WTC11 (cell line): ENCODE results near the gene IFT27. TPM values are rescaled to one million over a fixed set of nuclear protein-coding genes. Genes with fewer than 3 reads are reported as not detected.
A peak's percentile ranks its signal among the peaks of the same experiment; 100 is the strongest.

Experiments used
- ATAC-seq: fragments of 200-7000 bp; cut with Tn5 transposase; 2 replicates; pipeline ENCODE4 v1.10.0; 2021; ENCODE audit warnings: mild to moderate bottlenecking, moderate library complexity
- CTCF ChIA-PET: fragments of 300-600 bp; sonication (Branson Sonifier 250); formaldehyde crosslinking; loops from one replicate; lab custom pipeline; 2021; ENCODE audit warnings: antibody characterized with exemption; lab: Charles Lee
- POLR2A ChIA-PET: fragments of 350-600 bp; sonication (Branson Sonifier 250); formaldehyde crosslinking; loops from one replicate; lab custom pipeline; 2021; ENCODE audit warnings: antibody characterized with exemption; lab: Charles Lee
- DNase-seq: peaks from one replicate; pipeline ENCODE4 v3.0.0; 2021; ENCODE audit warnings: low spot score
- H3K27ac Mint-ChIP-seq: 2 replicates; pipeline ENCODE4 v1.8.0; 2021; ENCODE audit warnings: mixed read lengths
- H3K27me3 Mint-ChIP-seq: 2 replicates; pipeline ENCODE4 v1.8.0; 2021; ENCODE audit warnings: low read depth, mild to moderate bottlenecking, moderate library complexity, mixed read lengths
- H3K36me3 Mint-ChIP-seq: 2 replicates; pipeline ENCODE4 v1.8.0; 2021; ENCODE audit warnings: mixed read lengths
- H3K4me1 Mint-ChIP-seq: 2 replicates; pipeline ENCODE4 v1.8.0; 2022; ENCODE audit warnings: mixed read lengths
- H3K4me3 Mint-ChIP-seq: 2 replicates; pipeline ENCODE4 v1.8.0; 2021; ENCODE audit warnings: mild to moderate bottlenecking, moderate library complexity, mixed read lengths
- H3K9me3 Mint-ChIP-seq: 2 replicates; pipeline ENCODE4 v1.8.0; 2021; ENCODE audit warnings: mixed read lengths
- ATF3 ChIP-seq: sonication (generic); formaldehyde crosslinking; conservative IDR thresholded peaks from 2 replicates; pipeline ENCODE4 v1.8.1; 2022; ENCODE audit warnings: mild to moderate bottlenecking, missing genetic modification reagents
- CREB1 ChIP-seq: sonication (generic); formaldehyde crosslinking; IDR thresholded peaks from 2 replicates; pipeline ENCODE4 v1.8.0; 2023; ENCODE audit warnings: mild to moderate bottlenecking, missing genetic modification reagents
- E2F4 ChIP-seq: sonication (generic); formaldehyde crosslinking; IDR thresholded peaks from 2 replicates; pipeline ENCODE4 v1.8.1; 2022; ENCODE audit warnings: low read depth, mild to moderate bottlenecking, moderate library complexity, missing genetic modification reagents, borderline replicate concordance
- EMX1 ChIP-seq: fragments of 250-450 bp; sonication (Bioruptor Pico); IDR thresholded peaks from 2 replicates; pipeline ENCODE4 v1.8.0; 2021; ENCODE audit warnings: mild to moderate bottlenecking
- FOXJ3 ChIP-seq: sonication (generic); formaldehyde crosslinking; IDR thresholded peaks from 2 replicates; pipeline ENCODE4 v1.9.0; 2021; ENCODE audit warnings: missing genetic modification reagents, mild to moderate bottlenecking, borderline replicate concordance
- FOXP4 ChIP-seq: sonication (generic); formaldehyde crosslinking; IDR thresholded peaks from 2 replicates; pipeline ENCODE4 v1.8.0; 2022; ENCODE audit warnings: mild to moderate bottlenecking, missing genetic modification reagents
- IRF2 ChIP-seq: sonication (generic); formaldehyde crosslinking; IDR thresholded peaks from 2 replicates; pipeline ENCODE4 v1.8.0; 2022; ENCODE audit warnings: low read depth, missing genetic modification reagents, borderline replicate concordance
- JAZF1 ChIP-seq: fragments of 250-450 bp; sonication (Bioruptor Pico); IDR thresholded peaks from 2 replicates; pipeline ENCODE4 v1.9.0; 2021; ENCODE audit warnings: moderate library complexity, mild to moderate bottlenecking, inconsistent platforms
- JUN ChIP-seq: sonication (generic); formaldehyde crosslinking; IDR thresholded peaks from 2 replicates; pipeline ENCODE4 v1.8.0; 2023; ENCODE audit warnings: mild to moderate bottlenecking, missing genetic modification reagents
- MLX ChIP-seq: sonication (generic); formaldehyde crosslinking; IDR thresholded peaks from 2 replicates; pipeline ENCODE4 v1.8.1; 2023; ENCODE audit warnings: mild to moderate bottlenecking, missing genetic modification reagents, moderate library complexity
- MYBL2 ChIP-seq: sonication (generic); formaldehyde crosslinking; IDR thresholded peaks from 2 replicates; pipeline ENCODE4 v1.8.1; 2023; ENCODE audit warnings: mild to moderate bottlenecking, moderate library complexity, missing genetic modification reagents
- OVOL2 ChIP-seq: fragments of 250-450 bp; sonication (Bioruptor Pico); IDR thresholded peaks from 2 replicates; pipeline ENCODE4 v1.9.0; 2021; ENCODE audit warnings: mild to moderate bottlenecking, borderline replicate concordance
- PRRX2 ChIP-seq: fragments of 250-450 bp; sonication (Bioruptor Pico); IDR thresholded peaks from 2 replicates; pipeline ENCODE4 v1.8.0; 2021; ENCODE audit warnings: mild to moderate bottlenecking
- SOX15 ChIP-seq: fragments of 250-450 bp; sonication (Bioruptor Pico); IDR thresholded peaks from 2 replicates; pipeline ENCODE4 v1.9.0; 2021; ENCODE audit warnings: mild to moderate bottlenecking
- TP53 ChIP-seq: sonication (generic); formaldehyde crosslinking; IDR thresholded peaks from 2 replicates; pipeline ENCODE4 v1.8.1; 2023; ENCODE audit warnings: mild to moderate bottlenecking, missing genetic modification reagents
- ZMAT4 ChIP-seq: fragments of 250-450 bp; sonication (Bioruptor Pico); IDR thresholded peaks from 2 replicates; pipeline ENCODE4 v1.9.0; 2021; ENCODE audit warnings: mild to moderate bottlenecking
- ZNF121 ChIP-seq: sonication (generic); formaldehyde crosslinking; IDR thresholded peaks from 2 replicates; pipeline ENCODE4 v1.8.0; 2023; ENCODE audit warnings: missing genetic modification reagents
- ZNF219 ChIP-seq: sonication (generic); formaldehyde crosslinking; IDR thresholded peaks from 2 replicates; pipeline ENCODE4 v1.8.0; 2023; ENCODE audit warnings: missing genetic modification reagents, mild to moderate bottlenecking, borderline replicate concordance
- ZNF416 ChIP-seq: fragments of 250-450 bp; sonication (Bioruptor Pico); IDR thresholded peaks from 2 replicates; pipeline ENCODE4 v1.9.0; 2021; ENCODE audit warnings: mild to moderate bottlenecking, inconsistent platforms
- total RNA-seq: library from RNA; stranded (reverse); gene quantifications from 3 replicates; pipeline ENCODE4 v1.2.3, GENCODE V29; 2021
- TF ChIP-seq, protein P1 (sequence below): sonication (generic); formaldehyde crosslinking; IDR thresholded peaks from 2 replicates; pipeline ENCODE4 v1.8.0; 2022; ENCODE audit warnings: mild to moderate bottlenecking, missing genetic modification reagents
- TF ChIP-seq, protein P2 (sequence below): sonication (generic); formaldehyde crosslinking; IDR thresholded peaks from 2 replicates; pipeline ENCODE4 v1.8.1; 2022; ENCODE audit warnings: low read depth, missing genetic modification reagents, borderline replicate concordance
- TF ChIP-seq, protein P3 (sequence below): fragments of 250-450 bp; sonication (Bioruptor Pico); IDR thresholded peaks from 2 replicates; pipeline ENCODE4 v1.9.0; 2021; ENCODE audit warnings: mild to moderate bottlenecking

The IFT27 gene
- total RNA-seq, 1 experiment from 2014 or later, result 47.9 TPM

GRCh38 chr22:36767035-36767775 is 8.7 kb downstream of the IFT27 start:
- no peak overlapping the region for H3K4me3 Mint-ChIP-seq
- POLR2A ChIA-PET, result no interaction called here
- H3K27ac Mint-ChIP-seq, result peak overlapping the region; percentile 41; the same call in 1 of the 2 replicates

GRCh38 chr22:36765943-36766450 is 9.9 kb downstream of the IFT27 start:
- Mint-ChIP-seq H3K4me3 (no peak overlapping the region), H3K27me3 (no peaks in the 10 kb centered on the region), H3K27ac (no peak overlapping the region; the same call in 1 of the 2 replicates), H3K9me3 (no peaks in the 10 kb centered on the region), H3K4me1 (peaks cover 18% of the 10 kb centered on the region), H3K36me3 (peaks cover 23% of the 10 kb centered on the region)
- ATAC-seq, result no peak
- DNase-seq, result no peak
- TF ChIP-seq MLX (CRISPR knock-in tag), result no peak
- TF ChIP-seq JAZF1 (CRISPR knock-in tag), result no peak
- no peak for TF ChIP-seq FOXP4 (CRISPR knock-in tag)
- TF ChIP-seq, protein P1, sequence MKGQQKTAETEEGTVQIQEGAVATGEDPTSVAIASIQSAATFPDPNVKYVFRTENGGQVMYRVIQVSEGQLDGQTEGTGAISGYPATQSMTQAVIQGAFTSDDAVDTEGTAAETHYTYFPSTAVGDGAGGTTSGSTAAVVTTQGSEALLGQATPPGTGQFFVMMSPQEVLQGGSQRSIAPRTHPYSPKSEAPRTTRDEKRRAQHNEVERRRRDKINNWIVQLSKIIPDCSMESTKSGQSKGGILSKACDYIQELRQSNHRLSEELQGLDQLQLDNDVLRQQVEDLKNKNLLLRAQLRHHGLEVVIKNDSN (CRISPR knock-in tag), result no peak
- no peak for TF ChIP-seq ZNF219 (CRISPR knock-in tag)
- TF ChIP-seq PRRX2 (CRISPR knock-in tag), result no peak
- TF ChIP-seq IRF2 (CRISPR knock-in tag), result no peak
- TF ChIP-seq TP53, result no peak
- no peak for TF ChIP-seq ZNF121 (CRISPR knock-in tag)
- TF ChIP-seq, protein P2, sequence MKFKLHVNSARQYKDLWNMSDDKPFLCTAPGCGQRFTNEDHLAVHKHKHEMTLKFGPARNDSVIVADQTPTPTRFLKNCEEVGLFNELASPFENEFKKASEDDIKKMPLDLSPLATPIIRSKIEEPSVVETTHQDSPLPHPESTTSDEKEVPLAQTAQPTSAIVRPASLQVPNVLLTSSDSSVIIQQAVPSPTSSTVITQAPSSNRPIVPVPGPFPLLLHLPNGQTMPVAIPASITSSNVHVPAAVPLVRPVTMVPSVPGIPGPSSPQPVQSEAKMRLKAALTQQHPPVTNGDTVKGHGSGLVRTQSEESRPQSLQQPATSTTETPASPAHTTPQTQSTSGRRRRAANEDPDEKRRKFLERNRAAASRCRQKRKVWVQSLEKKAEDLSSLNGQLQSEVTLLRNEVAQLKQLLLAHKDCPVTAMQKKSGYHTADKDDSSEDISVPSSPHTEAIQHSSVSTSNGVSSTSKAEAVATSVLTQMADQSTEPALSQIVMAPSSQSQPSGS (CRISPR knock-in tag), result no peak
- TF ChIP-seq ZMAT4 (CRISPR knock-in tag), result no peak
- no peak for TF ChIP-seq OVOL2 (CRISPR knock-in tag)
- no peak for TF ChIP-seq CREB1
- no peak for TF ChIP-seq SOX15
- TF ChIP-seq EMX1 (CRISPR knock-in tag), result no peak
- TF ChIP-seq MYBL2, result no peak
- no peak for TF ChIP-seq FOXJ3 (CRISPR knock-in tag)
- TF ChIP-seq ZNF416 (CRISPR knock-in tag), result no peak
- TF ChIP-seq E2F4 (CRISPR knock-in tag), result no peak
- CTCF ChIA-PET, result interaction anchor here (1.3 kb wide), 1 partner anchor 8 kb away, joined by 4 read pairs; no protein-coding TSS in a partner anchor
- POLR2A ChIA-PET, result interaction anchor here (0.6 kb wide), 1 partner anchor 97 kb away, joined by 7 read pairs; no protein-coding TSS in a partner anchor

More at GRCh38 chr22:36767035-36767775, 8.7 kb downstream of the IFT27 start:
- no peaks in the 10 kb centered on the region for H3K9me3 Mint-ChIP-seq
- ATAC-seq (no peak), DNase-seq (peak; percentile 3)
- TF ChIP-seq, protein P3, sequence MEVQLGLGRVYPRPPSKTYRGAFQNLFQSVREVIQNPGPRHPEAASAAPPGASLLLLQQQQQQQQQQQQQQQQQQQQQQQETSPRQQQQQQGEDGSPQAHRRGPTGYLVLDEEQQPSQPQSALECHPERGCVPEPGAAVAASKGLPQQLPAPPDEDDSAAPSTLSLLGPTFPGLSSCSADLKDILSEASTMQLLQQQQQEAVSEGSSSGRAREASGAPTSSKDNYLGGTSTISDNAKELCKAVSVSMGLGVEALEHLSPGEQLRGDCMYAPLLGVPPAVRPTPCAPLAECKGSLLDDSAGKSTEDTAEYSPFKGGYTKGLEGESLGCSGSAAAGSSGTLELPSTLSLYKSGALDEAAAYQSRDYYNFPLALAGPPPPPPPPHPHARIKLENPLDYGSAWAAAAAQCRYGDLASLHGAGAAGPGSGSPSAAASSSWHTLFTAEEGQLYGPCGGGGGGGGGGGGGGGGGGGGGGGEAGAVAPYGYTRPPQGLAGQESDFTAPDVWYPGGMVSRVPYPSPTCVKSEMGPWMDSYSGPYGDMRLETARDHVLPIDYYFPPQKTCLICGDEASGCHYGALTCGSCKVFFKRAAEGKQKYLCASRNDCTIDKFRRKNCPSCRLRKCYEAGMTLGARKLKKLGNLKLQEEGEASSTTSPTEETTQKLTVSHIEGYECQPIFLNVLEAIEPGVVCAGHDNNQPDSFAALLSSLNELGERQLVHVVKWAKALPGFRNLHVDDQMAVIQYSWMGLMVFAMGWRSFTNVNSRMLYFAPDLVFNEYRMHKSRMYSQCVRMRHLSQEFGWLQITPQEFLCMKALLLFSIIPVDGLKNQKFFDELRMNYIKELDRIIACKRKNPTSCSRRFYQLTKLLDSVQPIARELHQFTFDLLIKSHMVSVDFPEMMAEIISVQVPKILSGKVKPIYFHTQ (CRISPR knock-in tag), result no peak
- TF ChIP-seq JUN (CRISPR knock-in tag) (no peak), ATF3 (CRISPR knock-in tag) (no peak), ZNF121 (CRISPR knock-in tag) (no peak)
- H3K27me3 Mint-ChIP-seq, result no peaks in the 10 kb centered on the region
- CTCF ChIA-PET, result interaction anchor here (0.8 to 1.5 kb wide), 3 partner anchors 10 to 15 kb away, joined by 3 to 6 read pairs (median 3); no protein-coding TSS in a partner anchor
- H3K4me1 Mint-ChIP-seq, result peaks cover 20% of the 10 kb centered on the region
- peaks cover 29% of the 10 kb centered on the region for H3K36me3 Mint-ChIP-seq
